Epithelial cell of prostate (primary cell): ENCODE measurements around the gene GABRG3.

Experiments used
- DNase-seq: peaks from one replicate; pipeline ENCODE4 v3.0.0-alpha.2; 2011; ENCODE audit warnings: low read depth, low spot score
- H3K27ac ChIP-seq: fragments of 450-650 bp; 2 replicates; pipeline ENCODE4 v1.5.1; 2017; ENCODE audit warnings: mild to moderate bottlenecking

Gene GABRG3

DNA sequence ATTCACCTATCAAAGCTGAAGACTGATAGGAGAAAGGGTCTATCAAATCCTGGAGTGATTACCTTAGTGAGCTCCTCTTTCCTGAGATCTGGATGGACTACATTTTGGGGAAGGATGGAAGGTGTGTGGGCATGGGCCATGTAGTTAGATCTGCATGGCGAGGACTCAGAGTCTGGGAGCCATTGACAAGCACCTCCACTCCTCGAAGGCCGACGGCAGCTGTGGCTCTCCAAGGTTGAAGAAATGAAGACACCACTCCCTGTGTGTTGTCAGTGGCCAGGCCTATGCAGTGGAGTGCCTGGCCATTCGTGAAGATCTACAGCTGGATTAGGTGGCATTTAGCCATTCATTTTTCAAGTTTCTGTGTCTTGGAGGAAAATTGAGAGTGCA lies 509.2 kb downstream of the GABRG3 start:
- no peak for DNase-seq
- H3K27ac ChIP-seq = peak overlapping the region; percentile 48

DNA sequence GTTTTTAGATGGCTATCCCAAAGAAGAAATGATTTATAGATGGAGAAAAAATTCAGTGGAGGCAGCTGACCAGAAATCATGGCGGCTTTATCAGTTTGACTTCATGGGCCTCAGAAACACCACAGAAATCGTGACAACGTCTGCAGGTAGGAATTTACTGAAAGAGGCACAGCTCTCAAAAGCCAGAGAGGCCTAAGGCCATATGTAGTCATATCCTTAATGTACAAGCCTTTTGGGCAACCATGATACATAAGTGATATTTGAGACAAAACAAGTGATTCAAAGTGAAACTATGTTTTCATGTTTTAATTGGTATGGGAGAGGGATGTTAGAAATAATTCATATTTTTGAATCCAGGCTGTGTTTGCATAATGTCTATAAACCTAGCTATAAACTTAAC lies 509.7 kb downstream of the GABRG3 start:
- no peak for DNase-seq
- H3K27ac ChIP-seq = peak overlapping the region; percentile 48

- no peak for DNase-seq
Measured at GRCh38 chr15:27481768-27482167, 510.8 kb downstream of the GABRG3 start.

GRCh38 chr15:27482287-27482686 lies 511.3 kb downstream of the GABRG3 start:
- DNase-seq = no peak
- no peak overlapping the region for H3K27ac ChIP-seq

More at GRCh38 chr15:27481768-27482167, 510.8 kb downstream of the GABRG3 start:
- H3K27ac ChIP-seq = no peak overlapping the region

DNA sequence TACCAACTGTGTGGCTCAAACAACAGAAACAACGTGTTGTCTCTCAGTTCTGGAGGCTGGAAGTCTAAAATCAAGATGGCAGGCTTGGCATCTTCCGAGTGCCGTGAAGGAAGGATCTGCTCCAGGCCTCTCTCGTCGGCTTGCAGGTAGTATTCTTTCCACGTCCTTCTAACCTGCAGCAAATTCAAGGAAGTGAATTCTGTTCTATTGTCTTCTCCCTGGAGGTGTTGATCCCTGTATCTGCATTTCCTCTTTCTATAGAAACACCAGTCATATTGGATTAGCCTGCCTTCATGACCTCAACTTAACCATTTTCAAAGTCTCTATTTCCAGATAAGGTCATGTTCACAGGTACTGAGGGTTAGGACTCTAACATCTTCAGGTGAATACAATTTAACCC lies 512.1 kb downstream of the GABRG3 start:
- no peak for DNase-seq
- H3K27ac ChIP-seq = no peak overlapping the region

- H3K27ac ChIP-seq = no peak overlapping the region
- DNase-seq = no peak
Measured at GRCh38 chr15:27485265-27485664, 514.3 kb downstream of the GABRG3 start.

GRCh38 chr15:27486051-27486450 lies 515.1 kb downstream of the GABRG3 start:
- no peak overlapping the region for H3K27ac ChIP-seq
- DNase-seq = no peak

- DNase-seq = no peak
- no peak overlapping the region for H3K27ac ChIP-seq
Measured at GRCh38 chr15:27486683-27487647, 516.0 kb downstream of the GABRG3 start.

DNA sequence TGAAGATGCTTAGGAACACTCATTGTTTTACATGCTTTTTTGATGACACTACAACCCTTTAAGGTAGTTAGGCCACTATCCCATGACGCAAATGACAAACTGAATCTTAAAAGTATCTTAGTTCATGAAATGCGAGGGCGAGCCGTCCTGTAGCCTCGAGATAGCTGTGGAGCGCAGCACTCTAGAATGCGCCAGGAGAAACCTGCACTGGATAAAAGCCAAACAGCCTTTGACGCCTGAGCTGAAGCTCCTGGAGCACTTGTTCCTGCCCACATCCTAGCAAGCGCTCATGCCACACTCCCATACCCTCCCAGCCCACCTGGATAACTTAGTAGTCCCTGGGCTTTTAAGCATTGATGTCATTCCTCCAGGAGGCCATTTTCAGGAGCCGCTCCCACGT lies 516.9 kb downstream of the GABRG3 start:
- no peak overlapping the region for H3K27ac ChIP-seq
- no peak for DNase-seq

DNA sequence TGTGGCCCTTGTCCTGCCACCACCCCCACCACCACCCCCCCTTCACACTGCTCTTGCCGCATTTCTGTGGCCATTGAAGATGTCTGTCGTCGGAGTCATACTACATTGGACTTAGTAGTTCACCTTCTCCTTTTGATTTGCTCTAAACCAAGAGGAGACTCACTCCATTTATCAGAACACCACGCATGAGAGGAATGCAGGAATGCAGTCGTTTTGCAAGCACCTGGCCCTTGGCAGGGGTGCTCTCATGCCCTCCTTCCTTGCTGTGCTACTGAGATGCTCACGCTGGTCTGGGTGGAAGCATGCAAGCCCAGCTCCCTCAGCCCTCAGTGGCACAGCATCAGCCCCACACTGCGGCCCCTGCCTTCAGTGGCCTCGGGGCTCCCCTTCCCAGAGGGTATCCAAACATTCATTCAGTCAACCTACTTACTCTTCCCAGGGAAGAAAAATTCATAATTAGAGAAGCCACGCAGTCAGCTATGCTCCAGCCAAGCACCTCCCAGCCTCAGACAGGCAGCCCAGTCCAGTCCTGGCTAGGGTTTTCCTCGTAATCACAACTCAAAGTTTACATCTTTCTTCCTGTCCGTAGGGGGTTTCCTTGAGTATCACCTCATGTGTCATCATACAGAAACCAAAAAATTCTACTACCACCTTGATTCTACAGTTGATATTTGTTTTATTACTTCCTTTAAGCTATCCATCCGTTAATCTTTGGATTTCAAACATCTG lies 520.0 kb downstream of the GABRG3 start:
- no peak for DNase-seq
- no peak overlapping the region for H3K27ac ChIP-seq

GRCh38 chr15:27491666-27492621 lies 521.0 kb downstream of the GABRG3 start:
- no peak for DNase-seq
- no peak overlapping the region for H3K27ac ChIP-seq

DNA sequence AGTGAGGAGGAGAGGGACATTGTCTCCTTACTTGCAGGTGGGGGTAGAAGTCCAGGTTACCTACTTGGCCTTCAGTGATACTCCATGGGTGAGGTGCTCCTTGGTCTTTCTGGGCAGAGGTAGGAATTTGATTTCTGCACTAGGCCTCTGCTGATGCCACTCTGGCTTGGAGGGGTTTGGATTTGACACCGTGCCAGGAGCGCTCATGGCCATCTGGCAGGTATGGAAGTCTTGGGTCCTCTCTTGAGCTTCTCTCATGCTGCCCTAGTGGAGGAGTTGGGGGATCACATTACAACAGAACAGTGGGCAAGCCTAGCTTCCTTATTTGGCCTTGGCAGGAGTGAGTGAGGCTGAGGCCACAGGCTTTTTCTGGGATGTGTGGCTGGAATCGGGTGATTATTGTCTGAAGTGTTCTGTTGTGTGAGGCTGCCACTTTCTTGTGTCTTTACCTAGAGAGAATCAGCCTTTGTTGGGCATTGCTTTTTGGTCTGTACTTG lies 525.0 kb downstream of the GABRG3 start:
- H3K27ac ChIP-seq = no peak overlapping the region
- no peak for DNase-seq

- no peak overlapping the region for H3K27ac ChIP-seq
- no peak for DNase-seq
Measured at GRCh38 chr15:27498700-27499099, 527.7 kb downstream of the GABRG3 start.

- DNase-seq = no peak
- H3K27ac ChIP-seq = no peak overlapping the region
Measured at GRCh38 chr15:27499191-27499590, 528.2 kb downstream of the GABRG3 start.

GRCh38 chr15:27499719-27500118 lies 528.7 kb downstream of the GABRG3 start:
- DNase-seq = no peak
- no peak overlapping the region for H3K27ac ChIP-seq

GRCh38 chr15:27500206-27500605 lies 529.2 kb downstream of the GABRG3 start:
- no peak overlapping the region for H3K27ac ChIP-seq
- DNase-seq = no peak

DNA sequence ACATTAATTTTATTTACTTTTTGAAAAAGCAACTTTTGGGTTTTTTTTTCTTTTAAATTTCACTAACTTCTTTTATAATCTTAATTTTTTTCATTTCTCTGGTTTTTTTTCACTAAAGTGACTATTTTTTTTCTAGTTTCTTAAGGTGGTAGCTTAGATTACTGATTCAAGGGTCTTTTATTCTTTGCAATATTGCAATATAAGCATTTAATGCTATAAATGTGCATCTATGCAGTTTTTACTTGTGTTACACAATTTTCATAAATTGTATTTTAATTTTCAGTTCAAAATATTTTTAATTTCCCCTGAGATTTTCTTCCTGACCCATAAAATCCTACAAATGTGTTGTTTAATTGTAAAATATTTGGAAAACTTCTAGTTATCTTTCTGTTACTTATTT lies 535.8 kb downstream of the GABRG3 start:
- H3K27ac ChIP-seq = no peak overlapping the region
- DNase-seq = no peak

DNA sequence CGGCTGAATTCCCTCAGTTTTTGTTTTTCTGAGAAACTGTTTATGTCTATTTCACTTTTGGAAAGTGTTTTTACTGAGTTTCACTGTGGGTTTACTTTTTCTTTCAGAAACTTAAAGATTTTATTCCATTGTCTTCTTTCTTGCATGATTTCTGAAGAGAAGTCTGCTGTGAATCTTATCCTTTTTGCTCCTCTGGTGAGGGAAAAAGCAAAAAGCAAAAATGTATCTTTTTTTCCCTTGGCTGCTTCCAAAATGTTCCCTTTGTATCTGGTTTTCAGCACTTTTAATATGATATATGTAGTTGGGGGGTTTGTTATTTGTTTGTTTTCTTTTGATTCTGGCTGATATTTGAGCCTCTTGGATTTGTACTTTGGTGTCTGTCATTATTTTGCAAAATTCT lies 538.0 kb downstream of the GABRG3 start:
- DNase-seq = no peak
- no peak overlapping the region for H3K27ac ChIP-seq

- DNase-seq = peak; percentile 37
- H3K27ac ChIP-seq = peak overlapping the region; percentile 21
Measured at GRCh38 chr15:27512281-27513001, 541.5 kb downstream of the GABRG3 start.
